ENCODE data around the gene THAP2.

DNA sequence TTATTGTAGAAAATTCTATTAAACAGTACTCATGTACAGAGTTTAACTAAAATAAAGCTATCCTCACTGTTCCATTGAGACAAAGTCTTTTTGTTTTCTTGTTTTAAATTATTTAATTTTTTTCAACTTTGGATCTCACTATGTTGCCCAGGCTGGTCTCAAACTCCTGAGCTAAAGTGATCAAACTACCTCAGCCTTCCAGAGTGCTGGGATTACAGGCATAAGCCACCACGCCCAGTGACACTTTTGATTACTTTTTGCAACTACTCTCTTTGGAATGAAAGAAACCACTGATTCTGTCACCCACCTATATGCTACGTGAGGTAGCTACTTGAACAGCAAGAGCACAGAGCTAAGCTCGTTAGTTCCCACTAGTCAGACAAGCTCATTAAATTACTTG is 17.6 kb upstream of the THAP2 start:
- TF ChIP-seq, protein P1, sequence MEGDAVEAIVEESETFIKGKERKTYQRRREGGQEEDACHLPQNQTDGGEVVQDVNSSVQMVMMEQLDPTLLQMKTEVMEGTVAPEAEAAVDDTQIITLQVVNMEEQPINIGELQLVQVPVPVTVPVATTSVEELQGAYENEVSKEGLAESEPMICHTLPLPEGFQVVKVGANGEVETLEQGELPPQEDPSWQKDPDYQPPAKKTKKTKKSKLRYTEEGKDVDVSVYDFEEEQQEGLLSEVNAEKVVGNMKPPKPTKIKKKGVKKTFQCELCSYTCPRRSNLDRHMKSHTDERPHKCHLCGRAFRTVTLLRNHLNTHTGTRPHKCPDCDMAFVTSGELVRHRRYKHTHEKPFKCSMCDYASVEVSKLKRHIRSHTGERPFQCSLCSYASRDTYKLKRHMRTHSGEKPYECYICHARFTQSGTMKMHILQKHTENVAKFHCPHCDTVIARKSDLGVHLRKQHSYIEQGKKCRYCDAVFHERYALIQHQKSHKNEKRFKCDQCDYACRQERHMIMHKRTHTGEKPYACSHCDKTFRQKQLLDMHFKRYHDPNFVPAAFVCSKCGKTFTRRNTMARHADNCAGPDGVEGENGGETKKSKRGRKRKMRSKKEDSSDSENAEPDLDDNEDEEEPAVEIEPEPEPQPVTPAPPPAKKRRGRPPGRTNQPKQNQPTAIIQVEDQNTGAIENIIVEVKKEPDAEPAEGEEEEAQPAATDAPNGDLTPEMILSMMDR (IDR thresholded peaks at IDR 0.05; ENCODE audit: low read depth, low read length, poor library complexity, severe bottlenecking): no peak
- no peak for TF ChIP-seq EZH2phosphoT487 (IDR thresholded peaks at IDR 0.05; ENCODE audit: borderline replicate concordance, low read length)

All from DOHH2 (cell line).